HG03442 (cell line): ENCODE data around the gene GSTA1.
"Not testable (repeated sequence)": the region's sequence is repeated elsewhere in the genome, so short reads cannot be mapped to it uniquely, and the experiment has no call there.

Experiments used
- ATAC-seq: cut with Tn5 transposase; IDR thresholded peaks from one replicate; pipeline ENCODE4 v1.9.1; 2021; ENCODE audit warnings: mild to moderate bottlenecking, moderate library complexity; ENCODE audit not compliant: unreplicated experiment

Gene GSTA1

DNA sequence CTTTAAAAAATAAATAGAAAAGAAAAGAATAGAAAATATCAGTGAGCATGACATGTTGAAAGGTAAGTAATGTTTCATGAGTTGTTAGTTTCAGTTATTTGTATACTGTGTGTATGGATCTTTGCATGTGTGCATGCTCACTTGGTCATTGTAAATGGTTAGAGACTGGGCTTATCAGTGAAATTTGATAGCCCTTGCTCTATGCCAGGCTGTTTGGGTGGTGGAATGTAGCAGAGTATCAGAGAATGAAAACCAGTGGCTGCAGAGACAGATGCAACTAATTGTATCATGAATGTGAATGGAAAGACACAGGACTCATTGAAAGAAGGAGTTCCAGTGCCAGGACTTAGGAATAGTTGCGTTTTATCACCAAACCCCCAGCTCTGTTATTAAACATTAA lies 44.5 kb downstream of the GSTA1 start:
- ATAC-seq = no peak

DNA sequence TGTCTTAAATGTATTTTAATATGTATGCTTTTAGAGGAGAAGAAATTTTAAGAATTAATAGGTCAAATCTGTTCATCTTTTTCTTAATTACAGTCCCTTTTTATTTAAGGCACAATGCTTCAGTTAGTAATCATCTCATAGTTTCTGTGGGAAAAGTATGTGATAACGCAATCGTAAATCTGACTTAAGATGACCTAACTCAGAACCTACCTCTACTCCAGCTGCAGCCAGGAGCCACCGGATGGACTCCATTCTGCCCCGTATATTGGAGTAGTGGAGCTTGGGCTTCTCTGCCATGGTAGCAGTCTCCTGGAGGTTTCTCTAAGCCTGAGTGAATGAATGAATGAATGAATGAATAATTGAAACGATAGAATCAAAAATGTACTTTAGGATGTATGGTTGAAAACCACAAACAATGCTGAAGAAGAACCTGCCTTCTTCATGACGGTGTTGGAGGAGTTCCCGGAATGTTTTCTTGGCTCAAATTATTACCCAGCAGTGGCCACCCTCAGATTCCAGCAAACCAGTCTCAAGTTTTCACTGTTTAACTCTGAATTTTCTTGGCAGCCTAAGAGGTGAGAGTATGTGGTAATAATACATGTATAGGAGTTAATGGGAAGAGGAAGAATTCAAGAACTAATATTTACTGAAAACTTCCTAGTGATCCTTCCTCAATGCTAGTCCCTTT lies 45.8 kb downstream of the GSTA1 start:
- not testable (repeated sequence) for ATAC-seq

DNA sequence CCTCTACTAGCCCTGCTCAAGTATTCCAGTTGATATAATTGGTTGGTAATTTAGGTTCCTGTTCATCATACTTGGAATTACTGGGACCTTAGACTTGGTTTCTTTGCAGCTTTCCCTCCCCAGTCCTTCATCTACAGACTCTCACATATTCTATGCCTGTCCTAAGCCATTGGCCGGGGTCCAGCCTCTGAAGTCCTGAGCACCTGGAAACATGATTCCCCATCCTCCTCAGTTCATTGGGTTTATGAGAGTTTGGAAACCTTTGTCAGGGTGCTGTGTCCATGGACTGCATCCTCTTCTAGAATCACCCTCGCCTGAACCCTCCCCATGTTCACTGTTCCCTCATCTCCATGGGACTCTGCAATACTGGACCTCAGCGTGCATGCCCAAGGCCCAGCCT lies 49.2 kb downstream of the GSTA1 start:
- ATAC-seq = no peak

DNA sequence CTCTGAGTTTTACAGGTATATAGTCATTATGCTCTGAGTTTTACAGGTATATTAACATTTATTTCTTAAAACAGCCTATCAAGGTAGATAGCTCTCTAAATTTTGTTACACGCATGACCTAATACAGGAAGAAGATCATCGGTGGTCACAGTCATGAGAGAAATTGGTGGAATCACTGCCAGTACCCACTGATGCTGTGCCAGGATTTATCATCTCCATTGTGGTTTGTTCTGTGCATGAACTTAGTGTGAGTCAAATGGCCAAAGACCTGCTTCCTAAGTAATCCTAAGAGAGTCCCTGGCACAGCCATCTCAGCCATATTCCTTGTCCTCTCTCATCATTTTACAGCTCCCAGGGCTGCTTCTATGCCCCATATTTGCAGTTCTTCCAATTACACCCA lies 50.5 kb downstream of the GSTA1 start:
- ATAC-seq = not testable (repeated sequence)

DNA sequence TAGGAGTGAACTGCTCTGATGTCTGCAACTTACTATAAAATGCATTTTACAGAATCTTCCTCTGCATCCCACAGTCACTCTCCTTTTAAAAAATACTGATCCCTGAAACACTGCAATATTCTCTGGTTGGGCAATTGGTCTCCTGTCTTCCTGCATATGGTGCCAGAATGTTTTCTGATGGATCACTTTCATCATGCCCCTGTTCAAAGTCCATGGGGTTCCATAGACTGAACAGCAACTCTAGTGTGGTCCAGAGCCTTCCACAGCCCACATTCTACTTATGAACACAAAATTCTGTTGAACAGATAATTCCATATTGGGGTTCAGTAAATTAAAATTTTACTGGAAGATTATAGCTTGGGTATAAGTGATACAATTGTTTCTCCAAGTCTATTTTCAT lies 51.3 kb downstream of the GSTA1 start:
- no peak for ATAC-seq

DNA sequence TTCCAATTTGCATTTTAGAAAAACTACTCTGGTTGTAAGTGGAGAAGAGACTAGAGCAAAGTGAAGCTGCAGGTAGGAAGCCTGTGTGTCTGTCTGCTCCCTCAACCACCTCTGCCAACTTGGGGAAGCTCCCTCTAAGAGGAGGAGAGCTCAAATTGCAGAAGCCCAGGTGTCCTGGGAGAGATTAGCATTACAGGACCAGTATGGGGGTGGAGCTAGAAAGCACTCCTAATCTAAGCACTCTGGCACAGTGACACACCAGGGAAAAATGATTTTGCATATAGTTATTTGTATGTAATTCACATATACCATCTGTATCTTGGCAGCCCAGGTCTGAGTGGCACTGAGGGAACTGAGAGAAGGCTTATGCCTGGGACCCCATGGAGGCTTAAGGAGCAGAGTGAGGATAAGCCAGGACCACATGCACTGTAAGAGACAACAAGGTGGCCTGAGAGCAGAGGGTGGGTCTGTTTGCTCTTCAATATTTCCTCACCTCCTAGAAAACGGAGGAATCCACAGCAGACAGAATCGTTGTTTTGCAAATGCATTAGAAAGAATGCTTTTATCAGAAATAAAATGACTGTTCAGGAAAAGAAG lies 54.0 kb downstream of the GSTA1 start:
- ATAC-seq = no peak

DNA sequence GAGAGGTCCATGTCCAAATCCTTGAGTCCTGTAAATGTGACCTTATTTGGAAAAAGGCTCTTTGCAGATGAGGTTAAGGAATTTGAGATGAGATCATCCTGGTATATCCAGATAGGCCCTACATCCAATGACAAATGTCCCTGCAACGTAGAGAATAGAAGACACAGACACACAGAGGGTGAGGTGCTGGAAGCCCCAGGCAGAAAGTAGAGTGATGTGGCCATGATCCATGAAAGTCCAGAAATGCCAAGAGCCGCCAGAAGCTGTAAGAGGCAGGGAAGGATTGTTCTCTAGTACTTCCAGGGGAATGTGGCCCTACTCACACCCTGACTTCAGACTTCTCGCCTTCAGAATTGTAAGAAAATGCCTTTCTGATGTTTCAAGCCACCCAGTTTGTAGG lies 56.3 kb downstream of the GSTA1 start:
- not testable (repeated sequence) for ATAC-seq

DNA sequence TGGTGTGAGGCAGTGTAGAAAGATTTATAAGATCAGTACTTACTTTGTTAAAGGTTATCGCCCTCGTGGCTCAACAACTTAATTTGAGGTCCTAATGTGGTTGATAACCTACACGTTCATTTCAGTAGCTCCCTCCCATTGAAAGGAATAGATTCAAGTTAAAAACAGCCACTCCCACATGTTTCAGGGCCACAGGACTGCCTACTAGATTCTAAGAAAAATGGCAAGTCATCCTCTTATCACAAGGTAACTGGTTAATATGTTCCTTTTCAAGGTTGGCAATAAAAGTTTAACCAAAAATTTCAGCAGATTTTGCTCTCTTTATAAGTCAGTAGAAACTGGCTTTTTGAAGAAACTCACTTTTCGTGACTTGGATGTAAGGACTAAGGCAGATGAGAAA lies 57.4 kb downstream of the GSTA1 start:
- no peak for ATAC-seq

DNA sequence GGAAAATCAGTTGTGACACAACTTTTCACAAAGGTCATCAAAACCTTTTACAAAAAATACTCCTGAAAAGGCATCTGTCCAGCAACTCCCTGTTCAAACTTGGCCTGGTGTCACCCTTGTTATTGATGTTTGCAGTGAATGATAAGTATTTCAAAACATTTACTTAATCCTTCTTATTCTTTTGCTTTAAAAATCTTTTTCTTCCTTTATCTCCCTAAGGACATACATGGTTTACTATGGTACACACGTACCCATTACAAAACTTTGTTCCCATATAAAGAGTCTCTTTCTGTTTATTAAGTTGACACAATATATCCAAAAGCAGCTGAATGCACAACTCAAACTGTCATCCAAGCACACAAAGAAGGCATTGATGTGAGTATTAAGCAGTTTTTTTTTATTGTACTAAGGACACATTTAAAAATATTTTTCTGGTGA lies 57.8 kb downstream of the GSTA1 start:
- no peak for ATAC-seq

DNA sequence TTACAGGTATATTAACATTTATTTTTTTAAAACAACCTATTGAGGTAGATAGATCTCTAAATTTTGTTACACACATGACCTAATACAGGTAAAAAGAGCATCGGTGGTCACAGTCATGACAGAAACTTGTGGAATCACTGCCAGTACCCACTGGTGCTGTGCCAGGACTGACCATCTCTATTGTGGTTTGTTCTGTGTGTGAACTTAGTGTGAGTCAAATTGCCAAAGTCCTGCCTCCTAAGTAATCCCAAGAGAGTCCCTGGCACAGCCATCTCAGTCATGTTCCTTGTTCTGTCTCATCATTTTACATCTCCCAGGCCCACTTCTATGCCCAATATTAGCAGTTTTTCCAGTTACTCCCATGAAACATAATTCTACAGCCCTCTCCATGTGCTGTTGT lies 61.7 kb downstream of the GSTA1 start:
- no peak for ATAC-seq
